GM18909 (cell line): Measurements from ENCODE around the gene ENTPD6.

Experiments
- ATAC-seq: cut with Tn5 transposase; IDR thresholded peaks from one replicate; pipeline ENCODE4 v1.9.1; 2021; ENCODE audit warnings: mild to moderate bottlenecking; ENCODE audit not compliant: unreplicated experiment, poor library complexity

Gene ENTPD6

GRCh38 chr20:25207149-25207959, 11.8 kb downstream of the ENTPD6 start:
- no peak for ATAC-seq

- ATAC-seq: no peak
These were observed 12.5 kb downstream of the ENTPD6 start for GRCh38 chr20:25207960-25208534.

- no peak for ATAC-seq
These were observed 13.9 kb downstream of the ENTPD6 start for GRCh38 chr20:25209400-25209799.

- no peak for ATAC-seq
These were observed 14.4 kb downstream of the ENTPD6 start for GRCh38 chr20:25209911-25210310.

- no peak for ATAC-seq
These were observed 15.8 kb downstream of the ENTPD6 start for GRCh38 chr20:25211273-25211672.

- ATAC-seq: no peak
These were observed 16.7 kb downstream of the ENTPD6 start for GRCh38 chr20:25212242-25212641.

GRCh38 chr20:25213566-25214425, 18.3 kb downstream of the ENTPD6 start:
- ATAC-seq: no peak

GRCh38 chr20:25214426-25214790, 18.9 kb downstream of the ENTPD6 start:
- no peak for ATAC-seq

- ATAC-seq: no peak
These were observed 19.3 kb downstream of the ENTPD6 start for GRCh38 chr20:25214819-25215218.

- no peak for ATAC-seq
These were observed 20.0 kb downstream of the ENTPD6 start for GRCh38 chr20:25215521-25215920.

GRCh38 chr20:25216199-25216945, 20.9 kb downstream of the ENTPD6 start:
- no peak for ATAC-seq

GRCh38 chr20:25217161-25218108, 21.9 kb downstream of the ENTPD6 start:
- no peak for ATAC-seq

- ATAC-seq: no peak
These were observed 22.6 kb downstream of the ENTPD6 start for GRCh38 chr20:25218109-25218486.

- ATAC-seq: no peak
These were observed 23.0 kb downstream of the ENTPD6 start for GRCh38 chr20:25218492-25218891.

- ATAC-seq: no peak
These were observed 23.9 kb downstream of the ENTPD6 start for GRCh38 chr20:25219365-25219764.

- no peak for ATAC-seq
These were observed 24.7 kb downstream of the ENTPD6 start for GRCh38 chr20:25220021-25220730.

- no peak for ATAC-seq
These were observed 25.5 kb downstream of the ENTPD6 start for GRCh38 chr20:25220810-25221591.
